A549 (cell line): ENCODE results near the gene FAM131B. TPM values are rescaled to one million over a fixed set of nuclear protein-coding genes. Genes with fewer than 3 reads are reported as not detected.

Experiments
- ATAC-seq, 2 experiments: fragments of 200-7000 bp in 1 of 2; fragments of >200 bp in 1 of 2; cut with Nextera tagmentation in 1 of 2; cut with Tn5 transposase in 1 of 2; 3 replicates each; pipeline versions ENCODE4 v1.8.0 to v1.9.1; 2018 to 2020; ENCODE audit warnings: mild to moderate bottlenecking in 1 of 2, moderate library complexity in 1 of 2
- CTCF ChIA-PET: fragments of 300-600 bp; sonication (Branson Sonifier 250); formaldehyde crosslinking; extraction: SDS; loops from one replicate; lab custom pipeline; 2021; ENCODE audit warnings: antibody characterized with exemption, inconsistent platforms; lab: Yijun Ruan, JAX
- POLR2A ChIA-PET: fragments of 350-600 bp; formaldehyde crosslinking; extraction: SDS; loops from one replicate; lab custom pipeline; 2021; ENCODE audit warnings: antibody characterized with exemption, inconsistent platforms; lab: Yijun Ruan, JAX
- DNase-seq, 2 experiments: peaks; one replicate each; pipeline versions ENCODE4 v3.0.0 to v3.0.0-alpha.2; 2011 to 2016; ENCODE audit warnings: low read depth in 1 of 2, low spot score in 1 of 2
- FAIRE-seq: peaks from 2 replicates; lab custom pipeline; 2011; peaks lifted over from hg19 to GRCh38; lab: Jason Lieb, UNC
- H3K27ac ChIP-seq, 2 experiments: fragments of >200 bp; sonication (Bioruptor Twin); formaldehyde crosslinking; 3 replicates each; pipeline ENCODE4 v1.5.1; 2016 to 2017
- H3K4me1 ChIP-seq: fragments of >200 bp; sonication (Bioruptor Twin); formaldehyde crosslinking; 3 replicates; pipeline ENCODE4 v1.6.1; 2016
- H3K4me2 ChIP-seq: fragments of >200 bp; sonication (Bioruptor Twin); formaldehyde crosslinking; 3 replicates; pipeline ENCODE4 v1.6.1; 2016
- H3K4me3 ChIP-seq: fragments of >200 bp; sonication (Bioruptor Twin); formaldehyde crosslinking; 3 replicates; pipeline ENCODE4 v1.5.1; 2016
- H3K9me3 ChIP-seq: fragments of >200 bp; sonication (Bioruptor Twin); formaldehyde crosslinking; 3 replicates; pipeline ENCODE4 v1.6.1; 2016
- BHLHE40 ChIP-seq: IDR thresholded peaks from 2 replicates; pipeline ENCODE4 v1.6.1; 2012; ENCODE audit warnings: low read depth, low read length, inconsistent platforms
- EHF ChIP-seq: fragments of 250-450 bp; sonication (Bioruptor Pico); IDR thresholded peaks from 2 replicates; pipeline ENCODE4 v1.5.0; 2020; ENCODE audit warnings: mild to moderate bottlenecking
- ESRRA ChIP-seq: fragments of 150-350 bp; IDR thresholded peaks from 2 replicates; pipeline ENCODE4 v1.6.1; 2014; ENCODE audit warnings: mild to moderate bottlenecking, low read length, borderline replicate concordance
- FOSB ChIP-seq: fragments of 250-450 bp; sonication (Bioruptor Pico); IDR thresholded peaks from 2 replicates; pipeline ENCODE4 v1.5.0; 2020; ENCODE audit warnings: mild to moderate bottlenecking, moderate library complexity
- GATA3 ChIP-seq: IDR thresholded peaks from 2 replicates; pipeline ENCODE4 v1.6.1; 2012; ENCODE audit warnings: borderline replicate concordance
- JUN ChIP-seq, 2 experiments: fragments of >200 bp; sonication (Bioruptor Twin); formaldehyde crosslinking; IDR thresholded peaks; 2 replicates in 1 of 2; 3 replicates in 1 of 2; pipeline ENCODE4 v1.6.1; 2016 to 2017
- KDM5A ChIP-seq: fragments of 200-600 bp; sonication (generic); IDR thresholded peaks from 2 replicates; pipeline ENCODE4 v1.6.1; 2016; ENCODE audit warnings: antibody characterized with exemption, mild to moderate bottlenecking
- MYC ChIP-seq: IDR thresholded peaks from 2 replicates; pipeline ENCODE4 v1.6.1; 2012; ENCODE audit warnings: mild to moderate bottlenecking, inconsistent platforms, low read length, improper control_type of control experiment, borderline replicate concordance
- NPAS2 ChIP-seq: fragments of 250-450 bp; sonication (Bioruptor Pico); IDR thresholded peaks from 2 replicates; pipeline ENCODE4 v1.8.0; 2022; ENCODE audit warnings: mild to moderate bottlenecking, moderate library complexity, borderline replicate concordance
- POLR2A ChIP-seq: IDR thresholded peaks from 2 replicates; pipeline ENCODE4 v1.6.1; 2012; ENCODE audit warnings: mild to moderate bottlenecking, low read length
- POLR2AphosphoS2 ChIP-seq: conservative IDR thresholded peaks from 2 replicates; pipeline ENCODE4 v1.6.1; 2012; ENCODE audit warnings: low read length, improper control_type of control experiment, inconsistent platforms
- RAD21 ChIP-seq, 2 experiments: fragments of >200 bp in 1 of 2; sonication (Bioruptor Twin) in 1 of 2; formaldehyde crosslinking in 1 of 2; IDR thresholded peaks in 1 of 2; conservative IDR thresholded peaks in 1 of 2; 2 replicates in 1 of 2; 3 replicates in 1 of 2; pipeline ENCODE4 v1.6.1; 2012 to 2018; ENCODE audit warnings: inconsistent platforms in 1 of 2
- RFX5 ChIP-seq: fragments of 450-650 bp; IDR thresholded peaks from 2 replicates; pipeline ENCODE4 v1.7.1; 2014; ENCODE audit warnings: antibody characterized with exemption, mild to moderate bottlenecking, moderate library complexity
- RNF2 ChIP-seq: fragments of 200-600 bp; sonication (generic); IDR thresholded peaks from 2 replicates; pipeline ENCODE4 v1.6.1; 2016; ENCODE audit warnings: low read depth, mild to moderate bottlenecking, antibody characterized with exemption, moderate library complexity, borderline replicate concordance
- SMC3 ChIP-seq: fragments of >200 bp; sonication (Bioruptor Twin); formaldehyde crosslinking; IDR thresholded peaks from 3 replicates; pipeline ENCODE4 v1.6.1; 2018; ENCODE audit warnings: inconsistent platforms
- SREBF2 ChIP-seq: fragments of 450-650 bp; IDR thresholded peaks from 2 replicates; pipeline ENCODE4 v1.6.1; 2014; ENCODE audit warnings: mild to moderate bottlenecking, moderate library complexity
- TFCP2L1 ChIP-seq: fragments of 250-450 bp; sonication (Bioruptor Pico); IDR thresholded peaks from 2 replicates; pipeline ENCODE4 v1.5.0; 2021; ENCODE audit warnings: mild to moderate bottlenecking
- TP53 ChIP-seq: fragments of 250-450 bp; sonication (Bioruptor Pico); IDR thresholded peaks from 2 replicates; pipeline ENCODE4 v1.5.0; 2021; ENCODE audit warnings: mild to moderate bottlenecking, moderate library complexity
- ZSCAN20 ChIP-seq: fragments of 250-450 bp; sonication (Bioruptor Pico); IDR thresholded peaks from 2 replicates; pipeline ENCODE4 v1.8.0; 2022; ENCODE audit warnings: mild to moderate bottlenecking, moderate library complexity
- WGBS: methylation state at CpG from one replicate; pipeline ENCODE4 v1.1.6; 2017; ENCODE audit errors: missing lambda C conversion rate; 5-methylcytosine and 5-hydroxymethylcytosine counted together
- polyA plus RNA-seq, 4 experiments: library from polyadenylated mRNA; depleted of rRNA in 3 of 4; stranded (reverse); fragments of >200 nt; fragmentation: RNase III in 1 of 4; extraction: RNeasy Plus Mini Kit Qiagen cat#74134 plus additional on column Dnase treatment in 1 of 4; gene quantifications; 2 replicates in 3 of 4; 3 replicates in 1 of 4; pipeline ENCODE4 v1.2.3, GENCODE V29; 2011 to 2017
- TF ChIP-seq, protein P1 (sequence below): fragments of >200 bp; sonication (Bioruptor Twin); formaldehyde crosslinking; IDR thresholded peaks from 3 replicates; pipeline ENCODE4 v1.6.1; 2016
- TF ChIP-seq, protein P2 (sequence below): fragments of 450-650 bp; IDR thresholded peaks from 2 replicates; pipeline ENCODE4 v1.6.1; 2014; ENCODE audit warnings: antibody characterized with exemption
- TF ChIP-seq, protein P3 (sequence below): fragments of >200 bp; sonication (Bioruptor Twin); formaldehyde crosslinking; IDR thresholded peaks from 3 replicates; pipeline ENCODE4 v1.5.1; 2016
- TF ChIP-seq, protein P4 (sequence below): fragments of 200-600 bp; sonication (generic); IDR thresholded peaks from 2 replicates; pipeline ENCODE4 v1.6.1; 2016; ENCODE audit warnings: antibody characterized with exemption, mild to moderate bottlenecking, moderate library complexity
- TF ChIP-seq, protein P5 (sequence below): fragments of 150-350 bp; IDR thresholded peaks from 2 replicates; pipeline ENCODE4 v1.6.1; 2014; ENCODE audit warnings: low read depth, mild to moderate bottlenecking, low read length

The FAM131B gene
- polyA plus RNA-seq, 2 of the 4 experiments (the other 2 are of a cell fraction), result 0.19 to 0.52 TPM

DNA sequence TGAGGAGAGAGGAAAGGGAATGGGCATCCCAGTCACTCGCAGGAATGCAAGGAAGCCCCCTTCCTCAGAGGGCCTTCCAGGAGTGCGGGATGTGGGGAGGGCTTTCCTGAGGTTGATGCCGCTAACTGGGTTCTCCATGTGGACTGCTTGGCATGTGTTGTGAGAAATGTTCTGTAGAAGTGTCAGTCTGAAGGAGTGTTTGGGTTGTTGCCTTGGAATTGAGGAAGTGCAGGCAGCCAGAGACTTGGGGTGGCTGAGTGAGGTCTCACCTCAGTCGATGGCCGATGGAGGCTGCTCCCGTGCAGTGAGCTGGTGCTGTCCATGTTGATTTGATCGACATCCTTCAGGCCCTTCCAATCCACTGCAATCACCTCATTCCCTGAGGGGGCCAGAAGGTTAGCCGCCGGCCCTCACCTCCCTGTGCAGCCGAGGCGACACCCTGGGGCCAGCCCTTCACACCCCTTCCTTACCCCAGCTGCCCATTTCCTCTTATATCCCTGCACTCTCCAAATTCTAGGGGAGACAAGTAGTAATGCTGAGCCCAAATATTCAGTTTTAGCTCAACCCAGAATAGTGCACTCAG, 2.7 kb downstream of the FAM131B start:
- H3K4me1 ChIP-seq, result peaks cover 5% of the 10 kb centered on the region; the same call in 1 of the 3 replicates
- FAIRE-seq (no peak), DNase-seq (no peak), ATAC-seq (no peak)
- no peaks in the 10 kb centered on the region for H3K9me3 ChIP-seq
- CTCF ChIA-PET, result interaction anchor here (1.1 to 1.7 kb wide), 2 partner anchors 17 to 21 kb away, joined by 4 to 7 read pairs; no protein-coding TSS in a partner anchor
- H3K4me2 ChIP-seq, result no peak overlapping the region
- no peak overlapping the region for H3K27ac ChIP-seq
- POLR2A ChIA-PET, result no interaction called here
- 91% methylated on average over 11 of the region's 11 CpGs for WGBS
- no peak for TF ChIP-seq ESRRA
- no peak overlapping the region for H3K4me3 ChIP-seq

DNA sequence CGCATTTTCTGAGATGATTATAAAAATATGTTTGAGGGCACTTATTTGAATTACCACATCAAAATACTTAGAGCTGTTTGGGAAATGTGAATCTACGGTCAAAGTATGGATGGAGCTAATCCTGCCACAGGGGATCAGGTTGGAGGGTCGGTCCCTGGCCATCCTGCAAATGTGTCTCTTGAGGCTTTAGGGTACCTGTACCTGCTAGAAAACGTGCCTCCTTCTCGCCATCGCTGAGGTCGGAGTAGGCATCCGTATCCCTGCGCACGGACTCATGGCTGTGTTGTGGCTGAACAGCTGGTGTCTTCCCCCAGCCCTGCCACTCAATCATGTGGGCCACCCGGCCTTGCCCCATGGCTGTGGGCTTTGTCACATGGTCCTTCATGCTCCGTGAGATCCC, 3.9 kb downstream of the FAM131B start:
- CTCF ChIA-PET, result interaction anchor here (1.0 to 1.4 kb wide), 3 partner anchors 13 to 109 kb away, joined by 3 to 10 read pairs (median 4); no protein-coding TSS in a partner anchor
- TF ChIP-seq JUN (IDR thresholded peaks at IDR 0.05) (no peak), SREBF2 (no peak), RFX5 (no peak), ESRRA (no peak), BHLHE40 (no peak), MYC (no peak)
- TF ChIP-seq, protein P1, sequence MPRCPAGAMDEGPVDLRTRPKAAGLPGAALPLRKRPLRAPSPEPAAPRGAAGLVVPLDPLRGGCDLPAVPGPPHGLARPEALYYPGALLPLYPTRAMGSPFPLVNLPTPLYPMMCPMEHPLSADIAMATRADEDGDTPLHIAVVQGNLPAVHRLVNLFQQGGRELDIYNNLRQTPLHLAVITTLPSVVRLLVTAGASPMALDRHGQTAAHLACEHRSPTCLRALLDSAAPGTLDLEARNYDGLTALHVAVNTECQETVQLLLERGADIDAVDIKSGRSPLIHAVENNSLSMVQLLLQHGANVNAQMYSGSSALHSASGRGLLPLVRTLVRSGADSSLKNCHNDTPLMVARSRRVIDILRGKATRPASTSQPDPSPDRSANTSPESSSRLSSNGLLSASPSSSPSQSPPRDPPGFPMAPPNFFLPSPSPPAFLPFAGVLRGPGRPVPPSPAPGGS, result no peak
- TF ChIP-seq, protein P2, sequence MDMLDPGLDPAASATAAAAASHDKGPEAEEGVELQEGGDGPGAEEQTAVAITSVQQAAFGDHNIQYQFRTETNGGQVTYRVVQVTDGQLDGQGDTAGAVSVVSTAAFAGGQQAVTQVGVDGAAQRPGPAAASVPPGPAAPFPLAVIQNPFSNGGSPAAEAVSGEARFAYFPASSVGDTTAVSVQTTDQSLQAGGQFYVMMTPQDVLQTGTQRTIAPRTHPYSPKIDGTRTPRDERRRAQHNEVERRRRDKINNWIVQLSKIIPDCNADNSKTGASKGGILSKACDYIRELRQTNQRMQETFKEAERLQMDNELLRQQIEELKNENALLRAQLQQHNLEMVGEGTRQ, result no peak
- TF ChIP-seq, protein P3, sequence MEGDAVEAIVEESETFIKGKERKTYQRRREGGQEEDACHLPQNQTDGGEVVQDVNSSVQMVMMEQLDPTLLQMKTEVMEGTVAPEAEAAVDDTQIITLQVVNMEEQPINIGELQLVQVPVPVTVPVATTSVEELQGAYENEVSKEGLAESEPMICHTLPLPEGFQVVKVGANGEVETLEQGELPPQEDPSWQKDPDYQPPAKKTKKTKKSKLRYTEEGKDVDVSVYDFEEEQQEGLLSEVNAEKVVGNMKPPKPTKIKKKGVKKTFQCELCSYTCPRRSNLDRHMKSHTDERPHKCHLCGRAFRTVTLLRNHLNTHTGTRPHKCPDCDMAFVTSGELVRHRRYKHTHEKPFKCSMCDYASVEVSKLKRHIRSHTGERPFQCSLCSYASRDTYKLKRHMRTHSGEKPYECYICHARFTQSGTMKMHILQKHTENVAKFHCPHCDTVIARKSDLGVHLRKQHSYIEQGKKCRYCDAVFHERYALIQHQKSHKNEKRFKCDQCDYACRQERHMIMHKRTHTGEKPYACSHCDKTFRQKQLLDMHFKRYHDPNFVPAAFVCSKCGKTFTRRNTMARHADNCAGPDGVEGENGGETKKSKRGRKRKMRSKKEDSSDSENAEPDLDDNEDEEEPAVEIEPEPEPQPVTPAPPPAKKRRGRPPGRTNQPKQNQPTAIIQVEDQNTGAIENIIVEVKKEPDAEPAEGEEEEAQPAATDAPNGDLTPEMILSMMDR, result no peak
- POLR2A ChIA-PET, result no interaction called here
- 58% methylated on average over 12 of the region's 12 CpGs for WGBS
- H3K4me2 ChIP-seq, result no peak overlapping the region
- no peak overlapping the region for H3K4me3 ChIP-seq
- H3K4me1 ChIP-seq, result peaks cover 5% of the 10 kb centered on the region; the same call in 1 of the 3 replicates
- FAIRE-seq, result no peak
- H3K9me3 ChIP-seq, result no peaks in the 10 kb centered on the region
- H3K27ac ChIP-seq, result no peak overlapping the region
- no peak for ATAC-seq
- no peak for DNase-seq

DNA sequence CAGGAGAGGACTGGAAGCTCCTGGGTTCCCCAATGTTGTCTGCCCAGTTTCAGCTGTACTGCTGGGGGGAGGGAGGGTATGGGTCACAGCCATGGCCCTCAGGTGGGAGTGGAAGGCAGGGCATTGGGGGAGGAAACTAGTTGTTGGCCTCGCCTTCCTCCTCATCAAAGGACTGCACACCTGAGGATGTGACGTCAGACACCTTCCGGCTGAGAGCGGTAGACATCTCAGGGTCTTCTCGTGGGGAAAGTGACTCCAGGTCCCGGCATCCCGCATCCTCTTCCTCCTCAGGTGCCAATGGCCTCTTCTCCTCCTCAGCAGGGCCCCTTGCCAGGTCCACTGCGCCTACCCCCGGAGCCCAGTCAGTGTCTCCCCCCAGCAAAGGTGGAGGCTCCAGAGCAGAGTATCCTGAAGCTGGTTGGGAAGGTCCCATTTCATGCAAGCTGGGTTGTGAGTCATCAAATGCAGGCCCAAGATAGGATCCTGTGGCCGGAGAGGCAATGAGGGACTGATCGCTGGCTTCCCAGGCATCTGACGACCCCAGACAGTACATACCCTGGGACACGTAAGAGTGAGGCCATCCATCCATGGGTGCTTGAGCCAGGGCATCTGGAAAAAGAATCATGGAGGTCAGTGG, 6.0 kb downstream of the FAM131B start:
- ATAC-seq (no peak), FAIRE-seq (no peak), DNase-seq (no peak)
- WGBS, result 71% methylated on average over 13 of the region's 13 CpGs
- CTCF ChIA-PET, result interaction anchor here (1.8 to 2.5 kb wide), 3 partner anchors 8 to 23 kb away, joined by 4 to 15 read pairs (median 7); no protein-coding TSS in a partner anchor
- H3K4me1 ChIP-seq, result peaks cover 1% of the 10 kb centered on the region; the same call in 1 of the 3 replicates
- H3K9me3 ChIP-seq, result no peaks in the 10 kb centered on the region
- H3K27ac ChIP-seq, result no peak overlapping the region
- H3K4me3 ChIP-seq, result no peak overlapping the region
- no peak overlapping the region for H3K4me2 ChIP-seq
- POLR2A ChIA-PET, result no interaction called here
- TF ChIP-seq ZSCAN20 (CRISPR knock-in tag) (no peak), RAD21 (conservative IDR thresholded peaks at IDR 0.05 in 1 of 2, IDR thresholded peaks at IDR 0.05 in 1 of 2) (no peak), EHF (CRISPR knock-in tag) (no peak), RFX5 (no peak), GATA3 (no peak), FOSB (CRISPR knock-in tag) (no peak), RNF2 (no peak), TFCP2L1 (no peak), SREBF2 (no peak), KDM5A (no peak), NPAS2 (CRISPR knock-in tag) (no peak), TP53 (CRISPR knock-in tag) (no peak), POLR2A (no peak), SMC3 (no peak), POLR2AphosphoS2 (no peak)
- TF ChIP-seq, protein P4, sequence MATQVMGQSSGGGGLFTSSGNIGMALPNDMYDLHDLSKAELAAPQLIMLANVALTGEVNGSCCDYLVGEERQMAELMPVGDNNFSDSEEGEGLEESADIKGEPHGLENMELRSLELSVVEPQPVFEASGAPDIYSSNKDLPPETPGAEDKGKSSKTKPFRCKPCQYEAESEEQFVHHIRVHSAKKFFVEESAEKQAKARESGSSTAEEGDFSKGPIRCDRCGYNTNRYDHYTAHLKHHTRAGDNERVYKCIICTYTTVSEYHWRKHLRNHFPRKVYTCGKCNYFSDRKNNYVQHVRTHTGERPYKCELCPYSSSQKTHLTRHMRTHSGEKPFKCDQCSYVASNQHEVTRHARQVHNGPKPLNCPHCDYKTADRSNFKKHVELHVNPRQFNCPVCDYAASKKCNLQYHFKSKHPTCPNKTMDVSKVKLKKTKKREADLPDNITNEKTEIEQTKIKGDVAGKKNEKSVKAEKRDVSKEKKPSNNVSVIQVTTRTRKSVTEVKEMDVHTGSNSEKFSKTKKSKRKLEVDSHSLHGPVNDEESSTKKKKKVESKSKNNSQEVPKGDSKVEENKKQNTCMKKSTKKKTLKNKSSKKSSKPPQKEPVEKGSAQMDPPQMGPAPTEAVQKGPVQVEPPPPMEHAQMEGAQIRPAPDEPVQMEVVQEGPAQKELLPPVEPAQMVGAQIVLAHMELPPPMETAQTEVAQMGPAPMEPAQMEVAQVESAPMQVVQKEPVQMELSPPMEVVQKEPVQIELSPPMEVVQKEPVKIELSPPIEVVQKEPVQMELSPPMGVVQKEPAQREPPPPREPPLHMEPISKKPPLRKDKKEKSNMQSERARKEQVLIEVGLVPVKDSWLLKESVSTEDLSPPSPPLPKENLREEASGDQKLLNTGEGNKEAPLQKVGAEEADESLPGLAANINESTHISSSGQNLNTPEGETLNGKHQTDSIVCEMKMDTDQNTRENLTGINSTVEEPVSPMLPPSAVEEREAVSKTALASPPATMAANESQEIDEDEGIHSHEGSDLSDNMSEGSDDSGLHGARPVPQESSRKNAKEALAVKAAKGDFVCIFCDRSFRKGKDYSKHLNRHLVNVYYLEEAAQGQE, result no peak
- TF ChIP-seq, protein P5, sequence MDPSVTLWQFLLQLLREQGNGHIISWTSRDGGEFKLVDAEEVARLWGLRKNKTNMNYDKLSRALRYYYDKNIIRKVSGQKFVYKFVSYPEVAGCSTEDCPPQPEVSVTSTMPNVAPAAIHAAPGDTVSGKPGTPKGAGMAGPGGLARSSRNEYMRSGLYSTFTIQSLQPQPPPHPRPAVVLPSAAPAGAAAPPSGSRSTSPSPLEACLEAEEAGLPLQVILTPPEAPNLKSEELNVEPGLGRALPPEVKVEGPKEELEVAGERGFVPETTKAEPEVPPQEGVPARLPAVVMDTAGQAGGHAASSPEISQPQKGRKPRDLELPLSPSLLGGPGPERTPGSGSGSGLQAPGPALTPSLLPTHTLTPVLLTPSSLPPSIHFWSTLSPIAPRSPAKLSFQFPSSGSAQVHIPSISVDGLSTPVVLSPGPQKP, result no peak
